HG03565 (cell line): Measurements from ENCODE around the gene DDX41.

Experiments used
- ATAC-seq: cut with Tn5 transposase; IDR thresholded peaks from one replicate; pipeline ENCODE4 v1.9.1; 2021; ENCODE audit warnings: mild to moderate bottlenecking, moderate library complexity; ENCODE audit not compliant: unreplicated experiment

Gene DDX41

DNA sequence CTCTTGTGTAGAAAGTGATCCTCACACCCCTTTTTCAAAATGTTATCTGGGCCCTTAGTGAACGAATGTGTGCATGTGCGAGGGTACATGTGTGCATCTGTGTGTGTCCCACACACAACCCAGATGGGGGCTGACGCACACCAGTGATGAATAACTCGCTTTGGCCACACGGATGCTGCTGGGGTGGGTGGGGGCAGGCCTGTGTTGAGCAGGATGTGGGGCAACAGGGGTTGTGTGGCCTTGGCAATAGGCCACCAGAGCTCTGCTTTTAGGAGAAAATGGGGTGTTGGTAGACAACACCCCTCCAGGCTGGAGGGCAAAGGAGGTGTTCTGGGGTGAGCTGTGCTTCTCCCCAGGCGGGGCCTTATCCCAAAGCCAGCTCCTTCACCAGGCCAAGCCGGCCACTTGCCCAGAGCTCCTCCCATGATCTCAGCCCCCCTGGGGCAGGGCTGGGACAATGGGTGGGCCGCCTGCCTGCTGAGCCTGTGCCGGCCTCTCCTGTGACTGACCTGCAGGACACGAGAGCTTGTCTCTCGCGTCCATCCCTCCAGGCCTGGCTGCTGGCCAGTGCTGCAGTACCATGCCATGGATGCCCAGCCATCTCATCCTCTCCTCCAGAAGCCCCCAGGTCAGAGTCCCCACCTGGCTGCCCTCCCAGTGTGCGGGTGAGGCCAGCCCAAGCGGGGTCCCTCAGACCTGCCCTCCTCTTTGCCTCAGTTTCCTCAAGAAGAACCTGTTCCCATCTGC is 45.0 kb downstream of the DDX41 start:
- ATAC-seq = no peak

DNA sequence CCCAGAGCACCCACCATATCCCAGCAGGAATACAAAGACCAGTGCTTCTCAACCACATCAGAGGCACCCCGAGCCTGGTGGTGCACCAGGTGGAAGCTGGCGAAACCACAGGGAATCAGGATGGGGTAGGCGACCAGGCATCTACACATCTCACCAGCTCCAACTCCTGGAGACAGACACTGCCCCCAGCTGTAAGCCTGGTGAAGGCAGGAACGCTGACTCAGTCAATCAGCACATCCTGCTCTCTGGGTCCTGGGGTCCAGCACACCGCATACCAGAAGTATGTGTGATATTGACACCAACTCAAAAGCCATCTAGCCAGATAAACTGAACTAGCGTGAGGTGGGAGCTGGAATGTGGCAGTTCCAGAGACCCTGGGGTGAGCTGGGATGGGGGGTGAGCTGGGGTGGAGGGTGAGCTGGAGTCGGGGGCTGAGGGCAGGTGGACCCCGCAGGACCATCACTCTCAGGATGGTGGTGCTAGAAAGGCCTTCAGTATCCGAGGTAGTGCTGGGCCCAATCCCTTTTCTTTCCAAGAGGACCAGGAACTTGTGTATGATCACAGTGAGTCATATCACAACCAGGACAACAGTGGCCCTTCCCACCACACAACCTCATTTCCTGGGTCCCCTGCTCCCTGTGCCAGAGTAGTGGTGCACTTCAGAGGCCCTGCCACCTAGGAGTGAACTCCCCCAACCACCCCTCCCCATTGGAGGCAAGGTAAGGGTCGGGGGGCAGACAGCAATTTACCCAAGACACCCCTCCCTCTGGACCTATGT is 45.8 kb downstream of the DDX41 start:
- no peak for ATAC-seq

DNA sequence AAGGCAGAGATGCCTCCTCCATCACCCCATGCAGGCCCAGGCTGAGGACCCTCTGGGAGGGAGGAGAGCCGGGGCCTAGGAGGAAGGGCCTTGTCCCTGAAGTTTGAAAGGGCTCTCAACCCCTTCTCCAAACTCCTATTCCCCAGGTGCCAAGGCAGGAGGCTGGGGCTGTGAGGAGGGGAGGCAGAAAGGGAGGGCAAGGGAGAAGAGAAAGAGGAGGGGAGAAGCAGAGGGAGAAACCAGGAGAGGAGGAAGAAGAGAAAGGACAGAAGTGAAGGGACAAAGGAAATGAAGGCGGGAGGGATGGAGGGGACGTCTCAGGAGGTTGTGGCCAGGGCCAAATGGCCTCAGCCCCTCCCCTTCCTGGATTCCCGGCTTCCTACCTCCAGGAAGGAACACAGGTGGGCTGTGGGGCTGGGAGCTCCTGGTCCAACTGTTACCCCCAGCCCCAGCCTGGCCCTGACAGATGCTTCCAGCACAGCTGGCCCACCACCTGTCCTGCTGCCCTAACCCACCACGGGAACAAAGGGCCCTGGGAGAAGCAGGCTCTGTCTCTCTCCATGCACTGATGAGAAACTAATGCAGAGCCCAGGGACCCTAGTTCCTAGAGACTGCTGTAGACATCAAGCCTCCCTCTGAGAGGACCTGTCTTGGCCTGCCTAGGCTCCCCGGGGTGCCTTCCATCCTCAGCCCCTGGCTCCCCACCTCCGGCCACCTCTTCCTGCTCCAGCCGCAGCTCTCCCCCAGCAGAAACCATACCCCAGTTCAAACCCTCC is 46.8 kb downstream of the DDX41 start:
- no peak for ATAC-seq

DNA sequence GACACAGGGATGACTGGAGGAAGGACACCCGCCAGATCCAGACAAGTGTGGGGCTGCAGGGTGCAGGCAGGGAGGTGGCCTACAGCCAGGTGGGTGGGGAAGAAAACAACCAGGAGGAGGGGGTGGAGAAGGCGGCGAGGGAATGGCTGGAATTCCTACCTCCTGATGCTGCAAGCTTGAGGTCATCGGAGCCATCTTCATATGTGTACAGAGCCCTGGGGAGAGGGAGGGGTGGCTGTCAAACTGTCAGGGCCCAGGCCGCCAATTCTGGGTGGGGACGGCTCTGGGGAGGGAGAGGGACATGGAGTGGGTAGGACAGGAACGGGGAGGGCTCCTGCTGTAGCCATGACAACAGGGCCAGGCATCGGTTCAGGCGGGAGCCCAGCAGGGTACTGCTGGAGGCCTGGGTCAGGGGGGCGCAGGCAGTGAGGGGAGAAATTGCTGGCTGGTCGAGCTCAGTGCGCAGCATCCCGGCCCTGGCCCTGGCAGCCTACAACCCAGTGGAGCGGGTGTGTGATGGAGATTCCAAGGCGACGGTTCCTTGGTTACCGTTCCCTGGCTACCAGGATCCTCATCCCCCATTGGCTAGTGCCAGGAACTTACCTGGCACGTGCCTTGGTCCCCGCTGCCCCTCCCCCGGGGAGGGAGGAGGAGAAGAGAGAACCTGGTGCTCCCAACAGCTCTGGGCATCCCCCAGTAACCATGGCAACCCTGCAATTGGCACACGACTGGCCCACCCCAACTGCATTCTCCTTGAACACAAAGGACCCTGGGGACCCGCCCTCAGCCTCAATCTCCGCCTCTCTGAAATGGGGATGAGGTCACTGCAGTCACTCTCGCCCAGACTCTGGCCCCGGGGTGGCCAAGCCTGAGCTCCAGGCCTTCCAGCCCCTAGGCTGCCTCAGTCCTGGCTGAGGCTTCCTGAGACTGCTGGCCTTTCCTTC is 47.8 kb downstream of the DDX41 start:
- no peak for ATAC-seq

DNA sequence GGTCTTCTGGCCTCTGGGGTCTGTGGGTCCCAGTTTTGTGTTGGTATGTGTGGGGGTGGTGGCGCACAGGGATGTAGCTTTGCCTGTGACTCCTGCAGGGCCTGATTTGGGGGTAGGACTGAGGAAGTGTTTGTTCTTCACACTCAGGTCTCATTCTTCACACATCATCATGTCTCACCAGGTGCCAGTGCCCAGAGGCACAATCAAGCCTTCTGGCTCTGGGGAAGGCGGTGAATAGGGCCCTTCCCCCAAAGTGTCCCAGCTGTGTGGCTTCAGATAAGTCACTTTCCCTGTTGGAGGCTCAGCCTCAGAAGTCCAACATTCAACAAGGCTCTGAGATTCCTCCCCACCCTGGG is 48.5 kb downstream of the DDX41 start:
- ATAC-seq = no peak

DNA sequence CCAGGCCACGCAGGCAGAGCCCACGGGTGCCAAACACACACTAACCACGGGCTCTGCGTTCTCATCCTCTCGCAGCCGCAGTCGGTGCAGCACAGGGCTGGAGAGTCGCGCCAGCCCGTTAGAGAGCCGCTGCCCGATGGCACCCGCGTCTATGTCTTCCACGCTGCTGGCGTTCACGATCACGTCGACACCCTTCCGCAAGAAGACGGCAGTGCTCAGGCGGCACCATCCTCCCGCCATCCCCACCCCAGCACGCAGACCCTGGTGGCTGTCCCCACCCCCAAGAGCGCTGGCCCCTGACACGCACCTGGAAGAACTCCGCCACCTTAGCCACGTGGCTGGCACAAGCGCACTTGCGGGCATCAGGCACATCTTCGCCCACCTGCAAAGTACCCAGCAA is 49.3 kb downstream of the DDX41 start:
- ATAC-seq = no peak

DNA sequence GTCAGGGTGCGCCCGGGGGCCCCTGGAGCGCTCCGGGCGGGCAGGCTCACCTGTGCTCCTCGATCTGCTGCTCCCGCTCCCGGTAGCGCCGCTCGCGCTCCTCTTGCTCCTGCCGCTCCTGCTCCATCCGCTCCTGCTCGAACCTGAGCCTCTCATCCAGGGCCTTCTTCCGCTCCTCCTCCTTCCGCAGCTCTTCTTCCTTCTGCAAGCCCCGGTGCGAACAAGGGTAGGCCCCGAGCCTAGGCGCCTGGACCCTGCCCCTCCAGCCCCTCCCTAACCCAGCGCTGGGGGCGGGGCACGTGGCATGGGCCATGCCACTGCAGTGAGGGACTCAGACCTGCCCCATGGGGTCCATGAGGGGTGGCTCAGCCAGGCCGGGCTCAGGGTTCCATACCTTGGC is 49.9 kb downstream of the DDX41 start:
- no peak for ATAC-seq

DNA sequence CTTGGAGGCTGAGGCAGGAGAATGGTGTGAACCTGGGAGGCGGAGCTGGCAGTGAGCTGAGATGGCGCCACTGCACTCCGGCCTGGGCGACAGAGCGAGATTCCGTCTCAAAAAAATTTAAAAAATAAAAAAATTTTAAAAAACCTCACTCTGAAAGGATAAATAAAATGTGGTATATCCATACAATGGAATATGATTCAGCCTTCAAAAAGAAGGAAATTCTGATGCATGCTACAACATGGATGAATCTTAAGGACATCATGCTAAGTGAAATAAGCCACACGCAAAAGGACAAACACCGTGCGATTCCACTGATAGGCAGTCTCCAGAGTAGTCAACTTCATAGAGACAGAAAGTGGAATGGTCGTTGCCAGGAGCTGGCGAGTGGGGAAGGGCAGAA is 51.7 kb downstream of the DDX41 start:
- no peak for ATAC-seq

DNA sequence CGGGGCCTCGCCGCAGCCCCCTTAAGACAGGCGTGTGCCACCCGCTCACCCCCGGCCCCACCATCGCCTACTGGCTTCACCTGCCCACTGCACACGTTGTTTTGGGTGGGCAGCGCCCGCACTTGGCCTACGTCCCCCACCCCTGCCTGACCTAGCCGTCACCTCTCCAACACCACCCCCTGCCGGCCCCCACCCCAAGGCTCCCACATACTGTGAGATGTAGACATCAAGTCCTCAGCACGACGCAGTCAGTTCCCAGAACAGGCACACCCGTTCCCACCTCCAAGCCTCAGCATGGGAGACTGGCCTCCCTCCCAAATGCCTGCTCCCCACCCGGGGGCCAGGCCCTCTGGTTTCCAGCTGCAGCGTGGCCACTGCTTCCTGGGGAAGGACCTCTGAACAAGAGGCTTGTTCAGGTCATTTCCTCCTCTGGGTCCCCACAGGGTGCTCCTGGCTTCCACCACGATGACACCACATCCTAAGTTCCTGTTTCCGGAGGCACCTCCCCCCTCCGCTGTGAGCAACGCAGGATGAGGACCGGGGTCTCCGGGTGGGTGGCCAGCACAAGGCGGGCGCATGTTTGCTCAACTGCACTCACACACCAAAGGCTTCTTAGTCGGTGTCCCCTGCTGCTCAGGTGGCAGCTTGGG is 54.6 kb downstream of the DDX41 start:
- no peak for ATAC-seq
